HK-2 (cell line): ENCODE data around the gene SP140L.
"Not testable (repeated sequence)": the region's sequence is repeated elsewhere in the genome, so short reads cannot be mapped to it uniquely, and the experiment has no call there.

Experiments
- DNase-seq: peaks from one replicate; pipeline ENCODE4 v3.0.0-alpha.2; 2018; ENCODE audit not compliant: unreplicated experiment

The SP140L gene

DNA sequence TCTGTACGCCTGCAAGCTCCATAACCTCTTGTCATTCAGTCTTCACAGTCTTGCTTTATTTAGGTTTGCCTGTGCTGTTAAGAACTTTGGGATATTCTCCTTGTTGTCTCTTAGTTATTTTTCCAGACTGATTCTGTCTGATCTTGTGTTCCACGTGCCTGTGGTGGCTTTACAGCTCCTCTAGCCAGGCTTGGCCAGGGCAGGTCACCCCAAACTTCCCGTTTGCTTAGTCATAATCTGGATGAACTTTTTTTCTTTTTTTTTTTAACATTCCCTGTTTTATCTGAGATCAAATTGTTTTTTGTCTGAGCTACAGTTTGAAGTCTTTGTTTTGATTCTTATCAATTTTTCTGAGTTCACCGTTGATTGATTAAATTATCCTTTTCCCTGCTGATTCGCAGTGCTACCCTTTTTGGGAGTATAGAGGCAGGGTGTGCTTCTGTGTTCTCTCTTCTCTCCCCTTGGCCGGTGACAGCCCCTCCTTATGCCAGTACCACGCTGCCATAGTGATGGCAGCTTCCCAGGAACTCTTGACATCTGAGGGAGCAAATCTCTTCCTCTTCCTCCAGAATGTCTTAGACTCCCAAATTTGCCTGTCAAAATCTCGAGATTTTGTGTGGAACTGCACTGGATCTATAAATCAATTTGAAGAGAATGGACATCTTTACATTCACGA, 91.5 kb downstream of the SP140L start:
- DNase-seq, result no peak

DNA sequence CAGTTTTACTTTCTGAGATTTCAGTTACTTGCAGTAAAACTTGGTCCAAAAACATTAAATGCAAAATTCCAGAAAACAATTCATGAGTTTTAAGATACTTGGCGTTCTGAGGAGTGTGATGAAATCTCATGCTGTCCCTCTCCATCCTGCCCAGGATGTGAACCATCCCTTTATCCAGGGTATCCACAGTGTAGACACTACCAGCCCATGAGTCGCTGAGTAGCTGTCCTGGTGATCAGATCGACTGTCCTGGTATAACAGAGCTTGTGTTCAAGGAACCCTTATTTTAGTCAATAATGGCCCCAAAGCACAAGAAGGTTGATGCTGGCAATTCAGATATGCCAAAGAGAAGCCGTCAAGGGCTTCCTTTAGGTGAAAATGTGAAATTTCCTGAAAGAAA, 92.2 kb downstream of the SP140L start:
- DNase-seq, result no peak

DNA sequence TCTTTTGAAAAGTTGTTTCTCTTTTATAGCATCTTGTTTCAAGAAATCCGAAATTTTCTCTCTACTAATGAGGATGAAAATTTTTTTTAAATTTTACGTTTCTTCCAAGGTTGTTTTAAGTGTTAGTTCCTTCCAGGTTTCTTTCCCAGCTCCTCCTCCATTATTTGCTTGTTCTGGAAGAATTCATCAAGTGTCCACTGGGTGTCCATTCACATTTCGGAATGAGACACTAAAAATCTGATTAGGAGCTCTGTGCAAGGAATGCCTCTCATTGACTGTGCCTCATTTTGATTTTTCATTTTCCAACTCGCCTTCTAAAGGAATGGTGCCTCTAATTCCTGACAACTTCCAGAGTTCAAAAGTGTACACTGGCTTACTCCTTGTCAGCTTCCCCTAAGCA, 95.2 kb downstream of the SP140L start:
- DNase-seq, result no peak

DNA sequence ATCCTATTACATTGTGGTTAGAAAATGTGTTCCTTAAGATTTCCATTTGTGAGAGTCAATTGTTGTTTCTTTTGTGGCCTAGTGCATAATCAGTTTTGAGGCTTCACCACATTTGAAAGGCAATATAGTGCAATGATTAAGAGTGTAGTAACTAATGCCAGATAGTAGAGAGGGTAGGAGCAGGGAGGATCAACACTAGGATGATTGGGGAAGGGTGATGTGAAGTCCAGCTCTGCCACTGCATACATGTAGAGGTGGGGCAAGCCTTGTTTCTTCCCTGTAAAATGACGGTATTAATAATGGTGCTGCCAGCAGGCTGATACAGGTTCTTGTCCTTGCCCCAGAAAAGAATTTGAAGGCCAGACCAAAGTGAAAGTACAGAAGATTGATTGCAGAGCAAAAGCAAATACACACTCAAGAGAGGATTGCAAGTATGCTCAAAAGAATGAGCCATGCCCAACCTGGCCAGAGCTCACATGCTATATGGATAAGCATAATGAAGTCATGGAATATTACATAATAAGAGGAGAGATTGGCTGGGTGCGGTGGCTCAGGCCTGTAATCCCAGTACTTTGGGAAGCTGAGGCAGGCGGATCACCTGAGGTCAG, 97.0 kb downstream of the SP140L start:
- DNase-seq, result no peak

DNA sequence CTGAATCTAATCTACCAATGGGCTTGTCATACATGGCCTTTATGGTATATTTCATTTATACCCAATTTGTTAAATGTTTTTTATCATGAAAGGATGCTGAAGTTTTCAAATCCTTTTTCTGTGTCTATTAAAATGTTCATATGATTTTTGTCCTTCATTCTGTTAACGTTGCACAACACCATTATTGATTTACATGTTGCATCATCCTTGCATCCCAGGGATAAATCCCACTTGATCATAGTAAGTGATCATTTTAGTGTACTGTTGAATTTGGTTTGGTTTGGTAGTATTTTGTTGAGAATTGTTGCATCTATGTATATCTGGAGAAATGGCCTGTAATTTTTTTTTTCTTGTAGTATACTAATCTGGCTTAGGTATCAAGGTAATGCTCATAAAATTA, 98.4 kb downstream of the SP140L start:
- DNase-seq, result no peak

DNA sequence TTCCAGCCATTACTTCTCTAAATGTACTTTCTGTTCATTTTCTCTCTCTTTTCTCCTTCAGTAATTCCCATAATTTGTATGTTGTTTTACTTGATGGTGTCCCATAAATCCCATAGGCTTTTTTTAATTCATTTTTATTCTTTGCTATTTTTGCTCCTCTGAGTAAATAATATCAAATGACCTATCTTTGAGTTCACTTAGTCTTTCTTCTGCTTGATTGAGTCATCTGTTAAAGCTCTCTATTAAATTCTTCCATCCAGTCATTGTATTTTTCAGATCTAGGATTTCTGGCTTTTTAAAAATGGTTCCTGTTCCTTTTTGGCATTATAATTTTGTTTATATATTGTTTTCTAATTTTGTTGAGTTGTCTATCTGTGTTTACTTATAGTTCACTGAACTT, 102.5 kb downstream of the SP140L start:
- no peak for DNase-seq

DNA sequence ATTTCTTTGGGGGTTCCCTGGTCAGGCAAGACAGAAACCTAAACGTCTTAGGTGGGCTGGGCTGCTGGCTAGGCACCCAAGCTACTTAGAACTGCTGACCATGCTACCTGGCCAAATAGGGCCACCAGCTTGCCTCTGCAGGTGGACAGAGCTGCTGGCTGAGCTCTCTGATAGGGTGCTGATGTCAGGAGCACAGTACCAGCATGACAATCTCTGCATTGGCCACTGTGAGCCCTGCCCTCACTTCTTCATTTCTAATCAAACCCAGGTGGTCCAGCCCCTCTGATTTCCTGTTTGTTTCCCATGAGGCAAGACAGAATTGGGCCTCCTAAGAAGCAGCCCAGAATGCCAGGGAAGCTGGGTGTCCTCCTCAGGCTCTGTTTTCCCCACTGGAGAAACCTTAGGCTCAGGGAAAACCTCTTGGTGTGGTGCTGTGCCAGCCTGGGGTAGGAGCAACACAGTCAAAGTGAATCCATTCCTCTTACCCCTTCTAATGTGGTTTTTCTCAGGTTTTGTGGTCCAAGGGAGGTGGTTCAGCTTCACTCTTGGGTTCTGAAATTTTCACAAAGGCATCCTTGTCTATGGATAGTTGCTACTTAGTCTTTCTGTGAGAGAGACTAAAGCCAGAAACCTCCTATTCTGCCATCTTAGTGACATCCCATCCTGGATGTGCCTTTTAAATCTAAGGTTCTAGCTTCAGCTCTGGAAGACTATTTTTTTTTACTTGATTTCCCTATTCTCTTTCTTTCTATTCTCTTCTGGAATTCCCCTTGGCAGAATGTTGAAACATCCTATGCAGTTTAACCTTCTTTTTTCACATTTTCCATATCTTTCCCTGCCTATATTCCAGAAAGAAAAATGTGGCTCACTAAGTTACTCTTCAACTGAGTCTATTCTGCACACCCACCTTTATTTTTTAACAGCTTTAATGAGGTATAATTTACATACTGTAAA, 104.2 kb downstream of the SP140L start:
- DNase-seq, result no peak

DNA sequence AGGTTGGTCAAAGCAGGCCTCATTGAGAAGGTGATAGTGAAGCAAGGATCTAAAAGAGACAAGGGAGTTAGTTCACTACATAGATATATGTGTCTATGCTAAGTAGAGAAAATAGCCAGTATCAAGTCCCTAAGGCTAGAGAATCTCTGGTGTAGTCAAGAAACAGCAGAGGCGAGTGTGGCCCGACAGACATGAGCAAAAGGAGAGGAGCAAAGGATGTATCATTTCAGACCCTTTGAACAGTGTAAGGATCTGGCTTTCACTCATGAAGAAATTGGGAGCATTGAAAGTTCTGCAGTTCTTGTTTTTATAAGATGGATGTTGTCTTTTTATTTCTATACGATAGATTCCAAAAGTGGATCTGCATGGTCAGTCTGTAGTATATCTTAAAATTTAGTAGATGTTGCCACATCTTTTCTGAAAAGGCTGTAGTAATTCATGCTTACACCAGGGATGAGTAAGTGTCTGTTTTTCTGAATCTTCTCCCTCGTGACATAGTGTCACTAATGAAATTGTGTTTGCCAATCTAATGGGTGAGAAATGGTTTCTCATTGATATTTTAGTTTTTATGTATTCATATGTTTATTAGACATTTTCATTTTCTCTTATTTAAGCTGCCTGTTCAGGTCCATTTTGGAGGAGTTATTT, 107.8 kb downstream of the SP140L start:
- no peak for DNase-seq

DNA sequence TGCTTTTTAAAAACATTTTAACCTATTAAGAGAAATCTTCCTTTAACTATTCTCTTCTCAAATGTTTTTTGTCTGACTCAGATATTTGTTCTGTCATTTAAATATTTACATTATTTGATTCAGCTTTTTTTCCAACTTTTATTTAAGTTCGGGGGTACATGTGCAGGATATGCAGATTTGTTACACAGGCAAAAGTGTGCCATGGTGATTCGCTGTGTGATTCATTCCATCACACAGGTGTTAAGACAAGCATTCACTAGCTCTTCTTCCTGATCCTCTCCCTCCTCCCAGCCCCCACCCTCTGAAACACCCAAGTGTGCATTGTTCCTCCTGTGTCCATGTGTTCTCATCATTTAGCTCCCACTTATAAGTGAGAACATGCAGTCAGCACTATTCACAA, 108.4 kb downstream of the SP140L start:
- no peak for DNase-seq

DNA sequence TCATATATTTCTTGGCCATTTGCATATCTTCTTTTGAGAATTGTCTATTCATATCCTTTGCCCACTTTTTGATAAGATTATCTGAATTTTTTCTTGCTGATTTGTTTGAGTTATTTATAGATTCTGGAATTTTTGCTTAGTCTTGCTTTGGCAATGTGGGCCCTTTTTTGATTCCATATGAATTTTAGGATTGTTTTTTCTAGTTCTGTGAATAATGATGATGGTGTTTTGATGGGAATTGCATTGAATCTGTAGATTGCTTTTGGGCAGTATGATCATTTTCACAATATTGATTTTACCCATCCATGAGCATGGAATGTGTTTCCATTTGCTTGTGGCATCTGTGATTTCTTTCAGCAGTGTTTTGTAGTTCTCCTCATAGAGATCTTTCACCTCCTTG, 112.1 kb downstream of the SP140L start:
- not testable (repeated sequence) for DNase-seq

DNA sequence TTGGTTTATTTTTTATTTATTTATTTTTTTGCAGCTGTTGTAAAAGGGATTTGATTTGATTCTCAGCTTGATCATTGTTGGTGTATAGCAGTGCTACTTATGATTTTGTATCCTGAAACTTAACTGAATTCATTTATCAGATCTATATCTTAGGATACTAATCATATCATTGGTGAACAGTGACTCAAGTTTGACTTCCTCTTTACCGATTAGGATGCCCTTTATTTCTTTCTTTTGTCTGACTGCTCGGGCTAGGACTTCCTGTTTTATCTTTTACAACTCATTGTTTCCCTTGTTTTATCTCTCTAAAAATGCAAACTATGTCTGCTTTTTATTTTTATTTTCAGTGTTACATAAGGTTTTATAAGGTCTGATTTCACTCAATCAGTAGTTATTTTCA, 112.6 kb downstream of the SP140L start:
- no peak for DNase-seq

DNA sequence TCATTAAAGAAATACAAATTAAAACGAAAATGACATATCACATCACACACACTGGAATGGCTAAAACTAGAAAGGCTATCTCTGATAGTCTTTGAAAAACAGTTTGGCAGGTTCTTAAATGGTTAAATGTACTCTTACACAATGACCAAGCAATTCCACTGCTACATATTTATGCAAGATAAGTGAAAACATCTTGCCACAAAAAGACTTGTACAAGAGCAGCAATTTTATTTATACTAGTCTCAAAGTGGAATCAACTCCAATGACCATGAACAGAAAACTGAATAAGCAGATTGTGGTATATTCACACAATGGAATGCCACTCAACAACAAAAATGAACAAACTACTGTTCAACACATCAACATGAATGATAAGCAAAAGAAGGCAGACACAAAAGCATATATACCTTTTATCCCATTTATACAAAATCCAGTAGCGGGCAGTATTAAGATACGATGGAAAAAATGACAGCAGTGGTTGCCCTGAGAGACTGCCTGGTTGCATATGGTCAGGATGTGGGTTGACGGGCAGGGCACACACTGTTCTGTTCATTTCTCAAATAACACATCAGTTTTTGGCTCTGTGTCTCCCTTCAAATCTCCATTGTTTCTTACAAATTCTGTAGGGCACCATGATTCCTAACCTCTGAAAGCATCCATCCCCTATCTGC, 114.4 kb downstream of the SP140L start:
- DNase-seq, result no peak

DNA sequence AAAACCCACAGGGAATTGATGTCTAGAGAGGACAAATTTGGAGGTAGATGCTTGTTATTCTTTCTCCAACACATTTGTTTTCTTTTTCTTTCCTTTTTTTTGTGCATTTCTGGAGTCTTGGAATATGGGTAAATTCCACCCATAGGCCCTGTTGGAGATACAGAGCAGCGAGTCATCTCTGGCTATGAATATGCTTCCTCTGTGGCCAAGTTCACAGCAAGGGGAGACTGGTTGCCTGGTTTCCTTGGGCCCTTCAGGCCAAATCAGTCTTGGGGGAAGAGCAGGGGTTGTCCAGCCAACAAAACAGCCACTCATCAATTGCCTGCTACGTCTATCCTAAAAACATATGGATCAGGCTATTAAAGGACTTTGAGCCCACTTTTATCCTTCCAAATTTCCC, 116.5 kb downstream of the SP140L start:
- no peak for DNase-seq

DNA sequence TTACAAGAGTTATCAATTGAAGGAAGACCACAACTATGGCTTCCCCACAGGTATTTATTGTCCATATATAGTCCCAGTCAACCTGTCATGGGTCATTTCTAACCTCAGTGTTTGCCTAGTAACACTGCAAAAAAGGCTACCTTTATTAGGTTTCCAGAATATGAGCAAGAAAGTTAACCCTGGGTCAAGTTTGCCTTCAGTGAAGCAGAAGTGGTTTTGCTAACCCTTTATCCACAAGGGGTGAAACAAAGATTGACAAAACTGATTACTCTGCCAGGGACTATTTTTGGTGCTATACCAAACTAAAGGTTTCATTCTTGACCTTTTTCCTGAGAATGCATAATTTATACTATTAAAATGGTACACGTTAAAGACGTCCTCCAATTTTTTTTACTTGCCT, 117.8 kb downstream of the SP140L start:
- DNase-seq, result no peak

DNA sequence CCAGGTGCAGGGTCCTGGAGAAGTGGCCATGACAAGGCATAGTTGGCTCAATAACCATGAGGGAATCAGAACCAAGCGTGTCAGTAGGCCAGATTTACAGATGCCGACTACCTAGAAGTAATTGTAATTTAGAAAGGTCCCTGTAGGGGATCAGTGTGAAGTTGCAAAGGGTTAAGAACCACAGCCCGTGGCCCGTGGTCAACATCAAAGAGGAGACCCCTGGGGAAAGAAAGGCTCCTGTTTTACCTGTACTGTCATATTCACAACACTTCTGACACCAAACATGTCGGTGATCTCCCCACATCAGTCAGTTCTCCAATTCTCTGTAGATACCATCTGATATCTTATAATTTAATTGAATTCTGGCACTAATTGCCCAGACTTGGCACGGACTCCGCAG, 120.0 kb downstream of the SP140L start:
- no peak for DNase-seq

DNA sequence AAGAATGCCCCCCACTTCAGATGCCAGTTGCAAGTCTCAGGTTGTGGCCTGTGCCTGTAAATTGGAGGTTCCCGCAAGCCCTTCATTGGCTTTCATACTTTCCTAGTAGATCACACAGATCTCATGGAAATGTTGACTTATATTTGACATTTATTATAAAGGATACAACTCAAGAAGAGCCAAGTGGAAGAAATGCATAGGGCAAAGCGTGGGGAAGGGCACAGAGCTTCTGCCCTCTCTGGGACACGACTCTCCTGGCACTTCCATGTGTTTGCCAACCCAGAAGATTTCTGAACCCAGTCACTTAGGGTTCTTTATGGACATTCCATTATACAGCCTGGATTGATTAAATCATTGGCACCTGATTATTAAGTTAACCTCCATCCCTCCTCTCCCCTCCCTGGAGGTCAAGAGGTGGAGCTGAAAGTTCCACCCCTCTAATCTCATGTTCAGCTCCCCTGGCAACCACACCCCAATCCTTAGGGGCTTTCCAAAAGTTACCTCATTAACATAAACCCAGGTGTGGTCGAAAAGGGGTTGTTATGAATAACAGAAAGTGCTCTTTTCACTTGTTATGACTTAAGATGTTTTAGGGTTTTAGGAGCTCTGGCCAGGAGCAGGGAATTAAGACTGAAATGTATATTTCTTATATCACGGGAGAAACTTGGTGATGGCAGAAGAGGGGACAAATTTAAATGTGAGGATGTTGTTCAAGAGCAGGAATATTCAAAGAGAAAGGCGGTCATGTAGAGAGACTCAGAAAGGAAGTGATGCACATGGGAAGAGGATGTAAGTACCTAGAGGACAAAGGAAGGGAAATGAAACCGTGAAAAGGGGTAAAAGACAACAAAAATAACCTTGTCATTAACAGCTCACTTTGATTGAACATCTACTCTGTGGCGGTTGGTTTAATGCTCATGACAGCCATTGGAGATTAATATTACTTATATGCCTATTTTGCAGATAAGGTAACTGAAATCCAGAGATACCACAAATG, 120.8 kb downstream of the SP140L start:
- no peak for DNase-seq

DNA sequence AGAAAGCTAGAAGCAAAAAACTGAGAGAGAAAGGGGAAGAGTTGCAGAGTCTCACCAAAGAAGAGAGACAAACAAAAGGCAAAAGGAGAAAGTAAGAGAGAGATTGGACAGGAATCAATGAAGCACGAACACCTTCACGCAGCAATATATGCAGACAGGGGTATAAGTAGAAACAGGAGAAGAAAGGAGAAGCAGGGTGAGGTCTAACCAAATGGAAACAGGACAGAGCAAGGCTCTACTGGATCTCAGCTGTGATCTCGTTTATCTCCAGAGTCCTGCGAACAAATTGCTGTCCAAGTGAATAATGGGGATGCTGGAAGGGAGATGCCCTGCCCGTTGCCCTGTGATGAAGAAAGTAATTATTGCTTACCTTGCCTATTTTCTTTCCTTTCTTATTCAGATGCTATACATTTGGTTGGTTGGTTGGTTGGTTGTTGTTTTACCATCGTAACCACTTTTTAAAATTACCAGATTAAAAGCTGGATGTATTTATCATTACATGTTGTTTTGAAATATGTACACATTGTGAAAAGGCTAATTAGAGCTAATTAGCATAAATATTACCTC, 123.0 kb downstream of the SP140L start:
- DNase-seq, result no peak

DNA sequence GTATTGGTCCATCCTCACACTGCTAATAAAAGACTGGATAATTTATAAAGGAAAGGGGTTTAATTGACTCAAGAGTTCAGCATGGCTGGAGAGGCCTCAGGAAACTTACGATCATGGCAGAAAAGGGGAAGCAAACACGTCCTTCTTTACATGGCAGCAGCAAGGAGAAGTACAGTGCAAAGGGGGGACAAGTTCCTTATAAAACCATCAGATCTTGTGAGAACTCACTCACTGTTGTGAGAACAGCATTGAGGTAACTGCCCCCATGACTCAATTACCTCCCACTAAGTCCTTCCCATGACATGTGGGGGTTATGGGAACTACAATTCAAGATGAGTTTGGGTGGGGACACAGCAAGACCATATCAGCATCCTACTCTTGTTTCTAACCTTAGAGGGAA, 126.0 kb downstream of the SP140L start:
- no peak for DNase-seq
